Measurements from ENCODE around the gene ADSS2. TPM values are rescaled to one million over a fixed set of nuclear protein-coding genes. Genes with fewer than 3 reads are reported as not detected.

ADSS2 gene
- total RNA-seq, 4 donors from 2014 or later, result 39.4 to 59.3 (median 47.0) TPM

DNA sequence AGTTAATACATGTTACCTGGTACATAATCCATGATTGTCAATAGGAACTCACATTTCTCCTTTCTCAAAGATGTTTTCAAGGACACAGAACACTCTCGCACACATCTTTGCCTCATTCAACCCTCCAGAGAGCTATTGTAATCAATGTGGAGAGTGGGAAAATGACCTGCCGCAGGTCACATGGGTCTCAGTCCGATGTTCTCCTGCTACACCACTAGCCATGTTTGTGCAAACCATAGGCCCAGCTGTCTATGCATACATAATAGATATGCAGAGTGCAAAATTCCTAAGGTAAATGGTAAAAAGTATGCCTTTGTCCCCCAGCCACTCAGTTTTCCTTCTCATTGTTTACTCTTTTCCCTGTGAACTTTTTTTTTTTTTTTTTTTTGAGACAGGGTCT, 89.2 kb downstream of the ADSS2 start:
- no peak for TF ChIP-seq POLR2A (IDR thresholded peaks at IDR 0.05)
- TF ChIP-seq, protein P1, sequence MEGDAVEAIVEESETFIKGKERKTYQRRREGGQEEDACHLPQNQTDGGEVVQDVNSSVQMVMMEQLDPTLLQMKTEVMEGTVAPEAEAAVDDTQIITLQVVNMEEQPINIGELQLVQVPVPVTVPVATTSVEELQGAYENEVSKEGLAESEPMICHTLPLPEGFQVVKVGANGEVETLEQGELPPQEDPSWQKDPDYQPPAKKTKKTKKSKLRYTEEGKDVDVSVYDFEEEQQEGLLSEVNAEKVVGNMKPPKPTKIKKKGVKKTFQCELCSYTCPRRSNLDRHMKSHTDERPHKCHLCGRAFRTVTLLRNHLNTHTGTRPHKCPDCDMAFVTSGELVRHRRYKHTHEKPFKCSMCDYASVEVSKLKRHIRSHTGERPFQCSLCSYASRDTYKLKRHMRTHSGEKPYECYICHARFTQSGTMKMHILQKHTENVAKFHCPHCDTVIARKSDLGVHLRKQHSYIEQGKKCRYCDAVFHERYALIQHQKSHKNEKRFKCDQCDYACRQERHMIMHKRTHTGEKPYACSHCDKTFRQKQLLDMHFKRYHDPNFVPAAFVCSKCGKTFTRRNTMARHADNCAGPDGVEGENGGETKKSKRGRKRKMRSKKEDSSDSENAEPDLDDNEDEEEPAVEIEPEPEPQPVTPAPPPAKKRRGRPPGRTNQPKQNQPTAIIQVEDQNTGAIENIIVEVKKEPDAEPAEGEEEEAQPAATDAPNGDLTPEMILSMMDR (IDR thresholded peaks at IDR 0.05), result no peak
- no peak for DNase-seq (ENCODE audit: low spot score in 2 of 2)
- WGBS, 2 donors, result 54 to 64% methylated on average over 3 of the region's 3 CpGs
- intact Hi-C loops (cut with DNase I; ENCODE audit: low total_unique reads), result no loop called here
- no peak overlapping the region for H3K4me3 ChIP-seq (ENCODE audit: low read depth, poor library complexity, severe bottlenecking)

DNA sequence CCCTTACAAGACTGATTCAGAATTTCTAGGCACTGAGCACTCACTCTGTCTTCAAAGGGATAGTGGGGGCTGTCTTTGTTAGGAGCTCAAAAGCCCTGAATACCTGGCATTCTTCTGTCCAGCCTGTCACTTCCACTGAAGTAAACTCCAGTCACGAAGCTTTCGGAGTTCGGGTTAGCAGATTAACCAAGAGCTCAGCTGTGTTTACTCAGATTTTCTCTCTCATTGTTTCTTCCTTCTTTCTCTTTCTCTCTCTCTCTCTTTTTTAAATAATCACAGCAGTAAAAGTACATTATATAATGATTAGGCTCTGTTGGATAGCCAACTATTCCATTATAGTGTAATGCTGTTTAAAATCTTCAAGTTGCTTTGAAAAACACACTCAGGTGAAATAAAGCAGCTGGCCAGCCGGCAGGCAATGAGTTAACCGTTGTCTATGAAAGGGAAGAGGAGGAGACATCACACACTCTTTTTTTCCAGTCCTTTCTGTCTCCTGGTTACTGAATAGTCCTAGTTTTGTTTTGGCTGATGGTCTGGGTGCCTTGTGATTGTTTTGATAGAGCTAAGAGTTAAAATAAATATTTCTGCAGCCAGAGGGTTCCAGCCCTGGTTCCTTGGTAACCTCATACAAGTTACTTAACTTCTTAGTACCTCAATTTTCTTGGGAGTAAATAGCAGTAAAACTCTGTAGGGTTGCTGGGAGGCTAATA, 89.8 kb downstream of the ADSS2 start:
- 33 to 41% methylated on average over 5 of the region's 5 CpGs for WGBS, 2 donors
- TF ChIP-seq POLR2A (IDR thresholded peaks at IDR 0.05), result no peak
- TF ChIP-seq, protein P1 (IDR thresholded peaks at IDR 0.05), result no peak
- no peak for DNase-seq (ENCODE audit: low spot score in 2 of 2)
- intact Hi-C loops (cut with DNase I; ENCODE audit: low total_unique reads), result no loop called here
- no peak overlapping the region for H3K4me3 ChIP-seq (ENCODE audit: low read depth, poor library complexity, severe bottlenecking)

Other genes with a start within 250 kb of the ADSS2 start
- gene CATSPERE, start 9.4 kb upstream of the ADSS2 start, total RNA-seq, result under 1 TPM in 3 of 4 donors, not detected in 1; 0.25 to 0.98 (median 0.91) TPM
- gene DESI2, start 201.2 kb upstream of the ADSS2 start, total RNA-seq, result 10 to 100 TPM; 25.2 to 30.2 (median 29.9) TPM